Amygdala (tissue), 56 donors: ENCODE data around the gene ARHGAP12.
A peak's percentile ranks its signal among the peaks of the same experiment; 100 is the strongest.
"Not testable (repeated sequence)": the region's sequence is repeated elsewhere in the genome, so short reads cannot be mapped to it uniquely, and the experiment has no call there.

Experiments
- DNase-seq, 56 donors: peaks; one replicate each; lab custom pipeline; 2025; lab: John Stamatoyannopoulos, UW

ARHGAP12 gene

DNA sequence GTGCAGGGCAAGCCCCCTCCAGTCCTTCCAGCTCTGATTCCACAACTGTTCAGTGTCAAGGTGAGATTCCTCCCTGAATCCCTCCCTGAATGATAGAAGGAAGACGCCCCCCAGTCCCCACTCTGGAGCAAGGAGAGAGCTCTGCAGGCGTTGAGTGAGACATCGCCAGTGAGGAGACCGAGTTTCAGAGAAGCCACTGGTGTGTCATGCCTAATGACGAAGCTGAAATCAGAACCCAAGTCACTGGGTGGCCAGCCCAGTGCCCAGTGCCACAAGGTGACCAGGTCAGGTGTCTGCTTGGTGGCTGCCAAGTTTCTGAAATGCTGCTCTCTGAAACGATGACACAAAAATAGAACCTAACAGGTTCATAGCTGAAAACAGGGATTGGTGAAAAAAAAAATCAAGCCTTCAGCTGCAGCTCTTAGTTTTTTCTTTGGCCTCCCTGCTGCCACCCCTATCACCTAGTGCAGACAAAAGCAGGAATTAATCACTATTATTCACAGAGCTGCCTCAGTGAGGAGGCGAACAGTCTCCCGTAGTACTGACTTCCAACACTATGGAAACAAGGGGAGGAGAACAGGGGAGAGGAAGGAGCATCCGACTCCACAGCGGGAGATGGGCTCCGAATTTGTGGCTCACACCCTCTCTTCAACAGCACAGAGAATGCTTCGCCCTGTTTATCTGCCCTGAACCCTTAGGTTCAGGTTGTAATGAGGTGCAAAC, 153.5 kb downstream of the ARHGAP12 start:
- DNase-seq: no peak

DNA sequence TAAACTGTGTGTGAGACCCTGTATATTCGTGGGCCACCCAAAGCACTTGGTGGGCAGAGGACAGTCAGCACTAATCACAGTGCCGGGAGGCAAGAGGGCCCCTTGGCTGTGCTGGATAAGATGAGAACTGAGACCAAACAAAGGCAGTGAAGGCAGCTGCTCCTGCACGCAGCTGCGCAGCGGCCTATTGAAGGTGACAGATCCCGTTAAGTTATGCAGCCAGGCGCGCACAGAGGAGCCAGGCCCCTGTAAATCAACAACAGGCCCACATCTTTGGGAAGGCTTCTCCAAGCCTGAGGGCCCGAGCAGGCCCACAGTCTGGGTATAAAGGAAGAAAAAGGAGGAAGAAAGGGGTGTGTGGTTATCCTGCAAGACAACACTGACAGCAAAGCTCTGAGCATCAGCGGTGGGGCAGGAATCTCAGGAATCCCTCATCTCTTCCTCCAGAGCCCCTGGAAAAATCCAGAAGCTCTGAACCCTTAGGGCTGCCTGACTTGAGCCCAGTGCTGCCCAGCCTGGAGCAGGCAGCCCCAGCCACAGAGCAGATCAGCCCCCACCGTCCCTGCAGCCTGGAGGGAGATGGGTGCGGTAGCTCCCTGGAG, 154.2 kb downstream of the ARHGAP12 start:
- peak in 1 of 56 donors; percentile 6 for DNase-seq

DNA sequence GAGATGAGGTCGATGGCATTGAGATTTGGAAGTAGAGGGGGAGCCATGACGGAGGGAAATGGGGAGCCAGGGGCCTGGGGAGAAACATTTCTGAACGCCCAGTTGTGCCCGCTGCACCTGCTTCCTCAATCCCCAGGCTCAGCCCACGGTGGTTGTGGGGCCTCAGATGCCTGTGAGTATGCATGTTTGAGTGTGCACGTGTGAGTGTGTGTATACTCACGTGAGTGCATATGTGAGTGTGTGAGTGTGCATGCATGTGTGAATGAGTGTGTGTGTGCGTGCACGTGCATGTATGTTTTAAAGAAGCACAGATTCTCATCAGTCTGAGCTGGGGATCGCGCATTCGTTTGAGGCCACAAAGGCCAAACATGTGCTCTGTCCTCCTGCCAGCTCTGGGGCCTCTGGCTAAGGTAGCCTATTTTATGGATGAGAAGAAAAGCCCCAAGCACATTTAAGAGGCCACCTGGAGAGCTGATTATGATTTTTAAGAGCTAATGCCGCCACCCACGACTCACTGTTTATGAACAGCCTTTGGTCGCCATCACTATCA, 154.8 kb downstream of the ARHGAP12 start:
- DNase-seq: no peak

DNA sequence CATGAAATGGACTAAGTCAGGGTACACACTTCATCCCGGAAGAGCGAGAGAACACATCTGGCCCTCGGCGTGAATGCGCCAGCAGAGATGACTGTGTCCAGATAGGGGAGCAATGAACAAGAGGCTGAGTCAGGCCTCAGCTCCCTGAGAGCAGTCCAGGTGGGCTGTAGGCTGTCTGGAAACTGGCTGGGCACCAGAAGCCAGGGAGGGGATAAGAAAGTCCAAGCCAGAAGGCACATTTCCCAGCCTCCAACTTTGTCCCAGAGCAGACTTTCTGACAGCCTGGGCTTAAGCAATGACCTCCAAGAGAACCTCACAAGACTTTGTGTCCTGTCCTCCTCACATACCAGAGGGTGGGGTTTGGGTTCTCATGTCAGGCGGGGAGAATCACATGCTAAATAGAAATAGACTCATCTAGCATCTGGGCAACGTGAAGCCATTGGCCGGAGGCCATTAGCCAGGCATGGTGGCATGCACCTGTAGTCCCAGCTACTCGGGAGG, 157.2 kb downstream of the ARHGAP12 start:
- no peak for DNase-seq

DNA sequence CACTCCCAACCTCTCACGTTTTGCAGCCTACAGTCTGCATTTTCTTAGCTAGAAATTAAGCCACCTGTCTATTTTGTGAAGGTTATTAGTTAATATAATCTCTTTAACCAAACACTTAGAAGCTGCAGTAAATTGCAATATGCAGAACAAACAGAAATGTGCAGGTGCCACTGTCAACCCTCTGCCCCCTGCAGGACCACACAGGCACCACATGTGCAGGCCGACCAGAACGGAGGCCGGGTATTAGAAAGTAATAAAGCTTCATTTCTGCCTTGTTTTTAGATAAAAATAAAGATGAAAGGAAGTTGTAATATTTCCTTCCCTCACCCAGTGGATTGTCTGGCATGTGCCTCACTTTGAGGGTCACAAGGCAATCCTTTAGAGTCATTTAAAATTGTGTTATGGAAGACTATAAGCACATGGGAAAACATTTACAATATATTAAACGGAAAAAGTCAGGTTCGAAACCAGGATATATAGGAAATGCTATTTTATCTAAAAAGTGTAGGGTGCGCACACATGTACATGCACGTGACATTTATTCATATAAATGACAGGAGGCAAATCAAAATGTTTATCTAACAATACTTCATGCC, 158.2 kb downstream of the ARHGAP12 start:
- peak in 3 of 56 donors; percentile 17 to 48 (median 39) for DNase-seq

DNA sequence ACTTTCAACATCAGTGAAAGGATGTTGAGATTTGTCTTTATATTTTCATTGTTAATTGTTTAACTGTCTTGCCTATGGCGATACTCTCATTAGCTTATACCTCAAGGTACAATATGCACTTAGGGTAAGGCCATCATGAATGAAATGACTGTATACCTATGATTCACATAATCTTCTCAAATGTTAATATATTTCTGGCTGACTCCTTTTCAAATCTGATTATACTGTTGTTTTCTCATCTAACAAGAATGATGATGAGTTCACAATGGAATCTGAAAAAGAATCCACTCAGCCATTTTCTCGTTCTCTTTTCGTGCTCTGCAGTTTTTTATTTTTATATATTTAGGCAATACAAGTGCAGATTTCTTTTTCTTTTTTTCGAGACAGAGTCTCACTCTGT, 159.1 kb downstream of the ARHGAP12 start:
- no peak for DNase-seq

DNA sequence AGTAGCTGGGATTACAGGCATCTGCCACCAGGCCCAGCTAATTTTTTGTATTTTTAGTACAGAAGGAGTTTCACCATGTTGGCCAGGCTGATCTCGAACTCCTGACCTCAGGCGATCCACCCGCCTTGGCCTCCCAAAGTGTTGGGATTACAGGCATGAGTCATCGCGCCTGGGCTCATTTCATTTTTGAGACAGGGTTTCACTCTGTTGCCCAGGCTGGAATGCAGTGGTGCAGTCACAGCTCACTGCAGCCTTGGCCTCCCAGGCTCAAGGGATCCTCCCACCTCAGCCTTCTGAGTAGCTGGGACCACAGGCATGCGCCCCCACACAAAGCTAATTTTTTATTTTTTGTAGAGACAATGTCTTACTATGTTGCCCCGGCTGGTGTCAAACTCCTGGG, 159.7 kb downstream of the ARHGAP12 start:
- not testable (repeated sequence) for DNase-seq

DNA sequence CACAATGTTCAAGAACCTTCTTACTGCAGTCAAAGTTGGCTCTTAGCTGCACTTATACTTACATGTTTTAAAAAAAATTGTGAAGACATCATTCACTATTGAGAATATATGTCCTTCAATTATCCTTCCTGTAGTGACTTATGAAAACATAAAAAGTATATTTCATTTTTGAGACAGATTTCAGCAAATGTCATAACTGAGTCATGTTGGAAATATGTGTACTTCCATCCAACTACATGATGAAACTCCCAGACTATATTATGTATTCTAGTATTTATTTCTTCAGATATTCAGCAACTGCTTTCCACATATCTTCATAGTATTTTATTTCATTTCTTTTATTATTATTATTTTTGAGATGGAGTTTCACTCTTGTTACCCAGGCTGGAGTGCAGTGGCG, 160.2 kb downstream of the ARHGAP12 start:
- DNase-seq: no peak

DNA sequence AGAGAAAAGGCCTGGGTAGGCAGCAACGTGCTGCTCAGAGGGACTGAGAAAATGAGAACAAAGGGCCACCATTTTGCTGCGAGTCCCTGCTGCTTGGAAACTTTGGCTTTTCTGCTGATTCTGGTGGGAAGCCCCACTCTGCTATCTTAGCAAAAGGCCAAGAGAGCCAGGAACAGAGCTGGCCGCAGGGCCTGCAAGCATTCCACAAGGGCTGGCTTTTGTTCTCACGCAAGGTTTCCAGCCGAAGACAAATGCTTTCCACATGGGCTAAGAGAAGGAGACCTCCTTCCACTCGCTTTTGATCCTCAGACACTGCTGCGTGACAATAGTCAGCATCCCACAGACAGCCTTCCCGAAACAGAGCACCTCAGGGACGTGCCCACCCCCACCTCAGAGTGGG, 163.1 kb downstream of the ARHGAP12 start:
- DNase-seq: no peak

DNA sequence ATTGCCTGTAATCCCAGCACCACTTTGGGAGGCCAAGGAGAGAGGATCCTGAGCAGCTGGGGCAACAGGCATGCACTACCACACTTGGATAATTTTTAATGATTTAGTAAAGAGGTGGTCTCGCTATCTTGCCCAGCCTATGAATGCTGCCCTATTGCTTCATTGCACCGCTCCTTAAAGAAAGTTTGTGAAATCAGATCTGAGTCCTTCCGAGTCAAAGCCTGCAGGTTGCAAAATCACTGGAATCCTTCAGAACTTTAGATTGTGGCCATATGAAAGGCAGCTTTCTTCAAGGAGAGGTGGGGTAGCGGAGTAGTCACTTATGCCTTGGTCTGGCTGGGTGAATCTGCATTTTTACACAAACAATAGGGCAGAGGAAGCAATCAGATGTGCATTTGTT, 166.3 kb downstream of the ARHGAP12 start:
- DNase-seq: no peak

DNA sequence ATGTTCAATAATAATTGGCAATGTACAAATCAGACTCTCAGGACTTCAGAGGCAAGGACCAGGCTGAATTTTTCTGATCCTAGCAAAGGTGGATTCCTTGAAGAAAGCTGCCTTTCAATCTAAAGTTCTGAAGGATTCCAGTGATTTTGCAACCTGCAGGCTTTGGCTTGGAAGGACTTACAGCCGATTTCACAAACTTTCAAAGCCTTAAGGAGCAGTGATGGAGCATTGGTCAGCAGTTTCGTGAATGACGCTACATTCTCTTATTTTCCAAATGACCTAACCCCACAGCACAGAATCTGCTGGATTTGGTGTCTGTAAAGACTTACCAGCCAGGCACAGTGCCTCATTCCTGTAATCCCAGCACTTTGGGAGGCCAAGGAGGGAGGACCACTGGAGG, 167.5 kb downstream of the ARHGAP12 start:
- no peak for DNase-seq

DNA sequence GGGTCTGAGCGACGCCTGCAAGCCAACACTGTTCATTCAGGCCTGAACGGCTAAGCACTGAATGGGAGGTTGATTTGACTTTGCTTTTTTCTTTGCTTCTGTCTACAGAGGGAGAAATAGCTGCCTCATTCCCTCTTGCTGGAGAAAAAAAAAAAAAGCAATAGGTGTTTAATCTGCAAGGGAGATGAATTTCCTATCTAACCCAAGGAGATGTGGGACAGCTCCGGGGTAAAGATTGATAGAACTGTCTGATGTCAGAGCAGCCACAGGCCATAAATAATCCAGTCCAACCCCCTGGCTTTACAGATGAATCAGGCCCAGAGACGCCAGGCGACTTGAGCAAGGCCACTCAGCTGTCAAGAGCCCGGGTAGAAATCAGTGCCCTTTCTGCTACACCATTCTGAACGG, 168.0 kb downstream of the ARHGAP12 start:
- DNase-seq: peak in 1 of 56 donors; percentile 17

DNA sequence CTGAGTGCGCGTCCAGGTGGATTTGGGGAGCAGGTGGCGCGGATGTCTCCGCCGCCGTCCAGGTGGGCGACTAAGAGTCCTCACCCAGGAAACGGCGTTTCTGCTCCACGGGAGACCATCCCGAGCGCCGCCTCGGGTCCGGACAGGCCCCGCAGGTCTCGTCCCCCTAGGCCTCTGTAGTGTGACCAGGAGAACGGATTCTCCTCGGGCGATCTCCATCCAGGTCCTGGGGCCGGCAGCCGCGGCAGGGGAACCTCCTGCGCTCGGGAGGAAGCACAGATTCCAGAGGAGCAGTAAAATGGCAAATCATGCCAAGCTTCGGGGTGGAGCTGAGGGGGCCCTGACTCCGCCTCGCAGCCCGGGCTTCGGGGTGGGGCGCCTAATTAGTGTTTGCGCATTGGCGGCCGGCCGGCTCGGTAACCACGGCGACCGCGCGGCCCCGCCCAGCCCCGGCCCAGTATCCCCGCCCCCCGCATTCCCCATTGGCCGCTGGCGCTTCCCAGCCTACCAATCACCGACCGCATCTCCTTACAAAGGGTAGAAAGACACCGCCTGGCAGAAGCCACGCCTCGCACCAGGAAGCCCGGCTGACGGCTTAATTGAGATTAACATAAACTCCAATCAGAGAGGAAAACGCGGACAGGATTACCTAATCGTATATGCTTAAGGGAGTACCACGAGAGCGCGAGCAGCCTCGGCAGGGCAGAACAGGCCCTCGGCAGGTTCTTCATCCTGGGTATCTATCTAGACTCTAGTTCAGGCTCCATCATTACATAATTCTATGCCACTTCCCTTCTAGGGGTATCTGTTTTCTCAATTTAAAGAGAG, 168.6 kb downstream of the ARHGAP12 start:
- peak; percentile 61 to 99 (median 95) for DNase-seq

DNA sequence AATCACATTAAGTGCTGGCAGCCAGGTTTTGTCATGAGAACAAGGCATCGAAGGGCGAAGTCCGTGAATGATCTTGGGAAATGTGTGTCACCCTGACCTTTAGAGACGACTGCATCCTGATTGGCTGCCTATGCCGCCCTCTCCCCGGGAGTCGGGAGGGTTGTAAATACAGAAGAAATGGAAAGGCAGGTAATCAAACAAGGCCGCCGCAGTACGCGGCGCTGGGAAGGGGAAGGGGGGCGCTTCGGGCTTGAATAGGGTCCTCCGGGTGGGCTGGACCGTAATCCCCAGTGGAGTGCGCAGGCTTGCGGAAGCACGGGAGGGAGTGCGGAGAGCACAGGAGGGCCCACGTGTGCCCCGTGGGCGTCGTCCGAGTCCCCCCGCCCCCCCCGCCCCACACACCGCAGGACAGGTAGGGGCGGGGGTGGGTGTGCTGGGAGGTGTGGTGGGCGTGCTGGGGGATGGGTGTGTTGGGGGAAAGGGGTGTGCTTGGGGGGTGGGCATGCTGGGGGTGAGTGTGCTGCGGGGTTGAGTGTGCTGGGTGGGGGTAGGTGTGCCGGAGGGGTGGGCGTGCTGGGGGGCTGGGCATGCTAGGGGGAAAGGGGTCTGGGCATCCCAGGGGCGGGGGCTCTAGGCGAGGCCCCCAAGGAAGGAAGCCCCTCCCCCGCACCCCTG, 169.4 kb downstream of the ARHGAP12 start:
- DNase-seq: peak in 14 of 56 donors; percentile 17 to 59 (median 34)

DNA sequence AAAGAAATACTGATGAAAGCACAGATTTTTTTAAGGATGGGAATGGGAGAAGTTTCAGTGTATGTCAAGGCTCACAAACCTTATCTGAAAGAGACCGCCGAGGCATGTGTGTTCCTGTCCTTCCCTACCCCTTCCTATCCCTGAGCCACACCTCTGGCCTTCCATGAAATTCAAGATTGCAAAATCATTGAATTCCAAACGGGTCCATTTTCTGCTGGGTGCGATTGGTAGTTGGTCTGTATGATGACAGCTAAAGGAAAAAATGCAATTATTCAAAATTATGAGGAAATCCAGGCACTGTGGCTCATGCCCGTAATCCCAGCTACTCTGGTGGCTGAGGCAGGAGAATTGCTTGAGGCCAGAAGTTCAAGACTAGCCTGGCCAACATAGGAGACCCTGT, 170.1 kb downstream of the ARHGAP12 start:
- DNase-seq: no peak

DNA sequence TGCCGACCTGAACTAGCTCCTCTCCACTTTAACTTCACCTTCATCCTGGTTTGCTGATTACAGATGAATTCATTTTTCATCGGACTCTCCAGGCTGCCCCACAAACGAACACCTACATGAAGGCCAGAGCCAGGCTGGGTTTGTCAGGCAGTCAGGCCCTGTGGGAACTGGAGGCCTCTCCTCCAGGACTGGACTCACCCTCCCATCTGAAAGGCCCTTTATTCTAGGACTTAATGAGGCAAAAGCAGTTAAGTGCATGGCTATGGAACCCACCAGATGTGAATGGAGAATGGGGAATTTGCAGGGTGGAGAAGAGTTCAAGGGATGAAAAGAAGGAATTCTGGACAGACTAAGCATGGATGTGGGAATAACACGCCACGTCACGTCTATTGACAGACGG, 170.8 kb downstream of the ARHGAP12 start:
- peak in 4 of 56 donors; percentile 24 to 34 (median 26) for DNase-seq

DNA sequence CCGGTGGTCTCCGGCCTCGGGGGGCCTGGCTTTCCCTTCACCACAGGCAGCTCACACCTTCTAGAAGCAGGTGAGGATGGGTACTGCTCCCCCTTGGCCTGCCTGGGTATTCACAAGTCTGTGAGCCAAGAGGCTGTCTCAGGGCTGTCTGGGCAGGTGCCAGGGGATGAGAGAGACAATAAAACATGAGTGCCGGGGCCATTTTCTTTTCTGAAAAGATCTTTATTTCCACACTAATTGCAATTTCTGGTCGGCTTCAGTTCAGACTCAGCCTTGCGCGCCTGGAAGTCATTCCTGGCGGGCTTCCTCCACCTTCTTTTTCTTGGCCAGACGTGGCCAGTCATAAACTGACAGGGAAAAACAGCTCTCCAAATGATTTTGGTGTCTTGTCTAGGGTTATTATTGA, 171.2 kb downstream of the ARHGAP12 start:
- DNase-seq: peak in 14 of 56 donors; percentile 21 to 70 (median 30)

DNA sequence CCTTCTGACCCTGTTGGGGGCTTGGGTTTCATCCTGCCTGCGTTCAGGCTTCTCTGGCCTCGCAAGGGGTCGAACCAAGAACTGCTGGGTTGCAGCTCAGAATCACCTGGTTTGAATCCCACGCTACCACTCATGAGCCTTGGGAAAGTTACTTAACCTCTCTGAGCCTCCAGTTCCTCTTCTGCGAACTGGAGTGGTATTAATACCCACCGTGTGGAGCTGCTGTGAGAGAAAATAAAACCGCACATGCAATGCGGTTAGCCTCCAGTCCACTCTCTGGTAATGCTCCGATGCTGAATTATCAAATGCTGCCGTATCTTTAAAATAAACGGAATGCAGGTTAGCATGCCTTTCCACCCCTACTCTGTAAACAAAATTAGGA, 171.9 kb downstream of the ARHGAP12 start:
- DNase-seq: no peak

DNA sequence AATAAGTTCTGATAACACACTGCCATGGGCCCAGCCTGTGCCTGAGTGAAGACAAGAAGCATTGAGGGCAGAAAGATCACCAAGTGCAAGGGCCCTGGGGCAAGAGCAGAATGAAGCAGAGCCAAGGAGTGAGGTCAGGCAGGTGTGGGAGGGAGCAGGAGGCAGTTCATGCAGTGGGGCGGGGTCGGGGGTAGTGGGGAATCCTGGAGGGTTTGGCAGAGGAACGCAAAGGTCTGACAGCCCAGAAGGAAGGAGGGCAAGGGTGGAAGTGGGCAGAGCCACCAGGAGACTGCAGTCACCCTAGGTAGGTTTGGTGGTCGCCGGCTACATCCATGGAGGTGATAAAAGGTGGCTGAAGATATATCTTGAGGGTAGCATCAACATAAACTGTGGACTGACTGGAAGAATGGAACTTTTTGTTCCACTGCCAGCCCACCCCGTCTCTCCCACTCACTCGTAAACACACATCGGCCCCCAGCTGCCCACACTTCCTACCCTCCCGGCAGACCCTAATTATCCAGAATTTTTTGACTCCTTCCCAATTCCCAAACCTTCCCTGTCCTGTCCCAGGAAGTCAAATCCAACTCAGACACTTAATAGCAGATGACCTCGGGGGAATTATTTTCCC, 172.4 kb downstream of the ARHGAP12 start:
- DNase-seq: no peak
